Inferior parietal cortex (tissue), 1 donor: Measurements from ENCODE around the gene ASF1B.
"Not testable (repeated sequence)": the region's sequence is repeated elsewhere in the genome, so short reads cannot be mapped to it uniquely, and the experiment has no call there.

ENCODE experiments used
- DNase-seq: peaks from one replicate; pipeline ENCODE4 v3.0.0-alpha.2; 2016; ENCODE audit errors: extremely low spot score

Gene ASF1B

GRCh38 chr19:14160017-14160703, 23.8 kb upstream of the ASF1B start:
- DNase-seq = no peak

DNA sequence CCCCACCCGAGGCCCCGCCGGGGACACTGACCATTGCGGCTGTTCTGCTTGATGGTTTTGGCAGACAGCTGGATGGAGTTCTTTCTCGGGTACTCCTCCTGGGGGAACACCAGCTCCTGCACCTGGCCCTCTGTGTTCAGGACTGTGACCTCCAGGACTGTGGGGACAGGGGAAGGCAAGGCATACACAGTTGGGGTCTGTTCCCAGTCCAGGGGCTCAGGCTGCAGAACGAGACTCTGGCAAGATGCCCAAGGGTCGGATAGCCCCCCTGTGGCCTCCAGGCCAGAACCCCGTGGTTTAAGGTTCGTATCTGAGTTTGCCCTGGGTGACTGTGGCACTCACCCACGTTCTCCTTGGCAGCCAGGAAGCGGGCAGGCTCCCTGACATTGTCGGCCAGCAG, 22.7 kb upstream of the ASF1B start:
- DNase-seq = no peak

DNA sequence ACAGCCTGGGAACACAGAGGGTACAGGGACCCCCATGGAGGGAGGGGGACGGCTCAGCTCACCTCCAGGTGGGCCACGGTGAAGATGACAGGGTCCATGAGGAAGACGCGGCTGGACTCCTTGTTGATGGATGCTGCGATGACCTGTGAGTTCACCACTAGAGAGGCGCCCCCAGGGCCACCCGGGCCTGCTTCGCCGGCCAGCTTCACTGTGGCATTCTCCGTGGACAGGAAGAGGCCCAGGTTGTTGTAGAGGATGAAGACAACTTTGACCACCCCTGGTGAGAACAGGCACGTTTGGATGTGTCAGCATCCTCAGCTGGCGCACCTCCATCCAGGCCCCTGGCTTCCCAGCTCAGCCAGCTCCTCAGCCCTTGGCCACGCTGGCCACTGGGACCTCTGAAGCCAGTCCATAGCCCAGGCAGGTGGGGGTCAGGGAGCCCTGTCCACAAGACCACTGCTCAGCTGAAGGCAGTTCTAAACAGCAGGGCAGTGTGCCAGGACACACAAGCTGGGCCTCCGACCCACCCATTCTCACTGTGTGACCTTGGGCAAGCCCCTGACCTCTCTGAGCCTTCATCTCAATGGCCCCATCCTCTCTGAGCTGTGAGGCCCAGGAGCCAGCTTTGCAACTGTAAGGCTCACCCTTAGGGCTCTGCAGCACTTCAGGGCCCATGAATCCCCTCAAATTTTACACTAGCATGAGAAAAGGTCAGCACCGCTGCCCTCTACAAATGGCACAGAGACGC, 22.1 kb upstream of the ASF1B start:
- no peak for DNase-seq

- no peak for DNase-seq
Measured at GRCh38 chr19:14156971-14157717, 20.8 kb upstream of the ASF1B start.

- no peak for DNase-seq
Measured at GRCh38 chr19:14156122-14156521, 19.7 kb upstream of the ASF1B start.

GRCh38 chr19:14155371-14155770, 19.0 kb upstream of the ASF1B start:
- no peak for DNase-seq

DNA sequence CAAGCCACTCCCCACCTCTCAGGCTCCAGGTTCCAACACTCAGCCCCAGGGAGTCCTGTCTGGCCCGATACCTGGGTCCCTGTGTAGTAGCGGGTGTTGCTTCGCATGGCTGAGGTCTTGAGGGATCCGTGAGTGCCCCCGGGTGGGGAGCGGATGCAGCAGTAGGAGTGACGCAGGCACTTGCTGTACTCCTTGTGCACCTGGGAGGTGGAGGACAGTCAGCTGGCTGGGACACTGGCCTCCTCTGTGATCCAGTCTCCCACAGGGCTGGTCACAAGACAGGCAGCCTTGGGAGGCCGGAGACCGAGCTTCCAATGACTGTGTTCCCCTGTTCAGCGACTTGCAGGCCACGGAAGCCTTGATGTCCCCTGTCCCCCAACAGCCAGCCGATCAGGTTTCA, 16.3 kb upstream of the ASF1B start:
- no peak for DNase-seq

DNA sequence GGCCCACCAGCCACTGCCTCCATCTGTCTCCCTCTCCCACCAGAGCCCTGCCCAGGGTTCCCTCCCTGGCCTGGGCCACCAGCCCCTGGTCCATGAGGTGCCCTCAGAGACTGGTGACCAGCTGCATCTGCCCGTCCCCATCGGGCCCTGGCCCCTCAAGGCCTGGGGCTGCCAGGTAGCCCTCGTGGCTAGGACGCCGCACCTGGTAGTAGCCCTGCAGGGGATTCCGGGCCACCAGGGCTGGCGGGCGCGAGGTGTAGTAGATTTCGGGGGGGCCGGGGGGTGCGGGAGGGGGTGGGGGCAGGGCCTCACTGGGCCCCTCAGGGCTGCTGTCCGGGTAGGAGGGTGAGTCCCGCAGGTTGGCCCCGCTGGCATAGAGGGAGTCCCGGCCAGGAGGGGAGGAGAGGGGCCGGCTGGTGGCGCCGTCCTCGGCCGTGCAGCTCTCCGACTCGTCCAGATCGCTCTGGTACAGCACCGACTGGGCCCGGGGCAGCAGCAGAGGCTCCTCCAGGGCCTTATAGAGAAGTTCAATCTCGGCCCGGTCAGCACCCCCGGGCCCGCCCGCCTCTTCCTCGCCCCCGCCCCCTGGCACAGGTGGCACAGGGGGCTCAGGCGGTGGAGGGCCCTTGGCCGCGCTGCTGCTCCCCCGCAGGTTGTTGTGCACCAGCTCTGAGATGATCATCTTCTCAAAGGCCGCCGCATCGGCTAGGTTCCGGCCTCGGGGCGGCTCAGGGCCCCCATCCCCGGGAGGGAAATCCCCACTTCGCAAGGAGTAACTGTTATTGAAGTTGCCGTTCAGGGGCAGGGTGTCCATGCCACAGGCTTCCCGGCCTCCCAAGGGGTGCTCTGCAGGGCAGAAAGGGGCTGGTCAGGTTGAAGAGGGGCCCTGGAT, 14.6 kb upstream of the ASF1B start:
- no peak for DNase-seq

- no peak for DNase-seq
Measured at GRCh38 chr19:14150041-14150769, 13.8 kb upstream of the ASF1B start.

- DNase-seq = peak; percentile 48
Measured at GRCh38 chr19:14149509-14149994, 13.2 kb upstream of the ASF1B start.

DNA sequence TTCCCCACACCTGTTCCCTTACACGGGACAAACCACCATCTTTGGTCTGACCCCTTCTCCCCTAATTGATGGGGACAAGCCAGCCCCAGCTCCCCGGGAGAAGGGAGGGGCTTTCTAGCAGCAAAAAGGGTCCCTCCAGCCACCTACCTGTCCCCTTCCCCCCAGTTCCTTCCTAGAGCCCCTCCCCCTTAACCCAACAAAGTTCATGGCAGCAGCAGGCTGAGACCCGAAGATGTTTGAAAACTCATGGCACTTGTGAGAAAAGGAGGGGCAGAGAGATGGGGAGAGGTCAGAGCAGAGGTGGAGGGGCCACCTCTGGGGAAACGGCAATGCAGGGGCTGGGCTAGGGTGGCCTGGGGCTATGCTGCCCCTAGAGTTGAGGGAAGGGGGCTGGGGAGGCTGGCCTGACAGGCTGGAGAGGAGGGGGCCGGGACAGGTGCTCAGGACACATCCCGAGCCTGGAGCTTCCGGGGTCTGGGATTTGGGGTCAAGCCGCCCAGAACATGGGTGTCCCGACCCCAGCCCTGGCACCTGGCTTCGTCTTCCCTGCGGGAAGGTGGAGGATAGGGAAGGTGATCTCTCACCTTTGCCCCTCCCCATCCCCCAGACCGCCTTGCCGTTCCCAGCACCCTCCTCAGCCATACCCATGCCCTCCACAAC, 12.5 kb upstream of the ASF1B start:
- no peak for DNase-seq

- peak; percentile 66 for DNase-seq
Measured at GRCh38 chr19:14147797-14148605, 11.6 kb upstream of the ASF1B start.

DNA sequence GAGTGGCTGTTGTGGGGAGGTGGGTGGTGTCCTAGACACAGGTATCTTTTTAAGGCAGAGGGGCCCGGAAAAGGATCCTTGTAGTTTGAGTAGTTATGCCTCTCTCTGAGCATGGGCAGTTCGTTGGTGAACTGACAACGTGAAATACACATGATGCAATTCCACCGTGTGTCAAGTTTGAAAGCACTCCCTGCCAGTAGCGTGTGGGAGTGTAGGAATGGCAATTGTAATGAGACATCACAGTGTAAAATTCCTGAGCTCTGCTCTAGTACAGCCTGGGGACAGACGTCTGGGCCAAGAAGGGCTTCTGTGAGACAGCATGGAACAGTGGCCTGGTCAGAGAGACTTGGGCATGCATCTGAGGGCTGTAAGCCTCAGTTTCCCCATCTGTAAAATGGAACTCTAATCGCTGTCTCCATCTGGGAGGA, 10.4 kb upstream of the ASF1B start:
- peak; percentile 46 for DNase-seq

GRCh38 chr19:14146169-14146568, 9.8 kb upstream of the ASF1B start:
- DNase-seq = not testable (repeated sequence)

- DNase-seq = no peak
Measured at GRCh38 chr19:14145381-14145780, 9.0 kb upstream of the ASF1B start.

GRCh38 chr19:14142262-14143190, 6.1 kb upstream of the ASF1B start:
- DNase-seq = no peak

GRCh38 chr19:14141041-14141440, 4.7 kb upstream of the ASF1B start:
- DNase-seq = no peak

- DNase-seq = no peak
Measured at GRCh38 chr19:14139944-14140343, 3.6 kb upstream of the ASF1B start.
